Umbilical cord (tissue), 2 donors: Measurements from ENCODE around the gene PARD6A. TPM values are rescaled to one million over a fixed set of nuclear protein-coding genes. Genes with fewer than 3 reads are reported as not detected.
A peak's percentile ranks its signal among the peaks of the same experiment; 100 is the strongest.

Experiments used
- DNase-seq: peaks from one replicate; pipeline ENCODE4 v3.0.0-alpha.2; 2015; ENCODE audit warnings: low spot score
- total RNA-seq: library from RNA; depleted of rRNA; stranded (reverse); fragments of >200 nt; gene quantifications from one replicate; pipeline ENCODE4 v1.2.3, GENCODE V29; 2014; ENCODE audit warnings: low replicate concordance; ENCODE audit not compliant: insufficient read depth

PARD6A gene
- total RNA-seq, 1 donor from 2014 or later = 1.9 TPM

DNA sequence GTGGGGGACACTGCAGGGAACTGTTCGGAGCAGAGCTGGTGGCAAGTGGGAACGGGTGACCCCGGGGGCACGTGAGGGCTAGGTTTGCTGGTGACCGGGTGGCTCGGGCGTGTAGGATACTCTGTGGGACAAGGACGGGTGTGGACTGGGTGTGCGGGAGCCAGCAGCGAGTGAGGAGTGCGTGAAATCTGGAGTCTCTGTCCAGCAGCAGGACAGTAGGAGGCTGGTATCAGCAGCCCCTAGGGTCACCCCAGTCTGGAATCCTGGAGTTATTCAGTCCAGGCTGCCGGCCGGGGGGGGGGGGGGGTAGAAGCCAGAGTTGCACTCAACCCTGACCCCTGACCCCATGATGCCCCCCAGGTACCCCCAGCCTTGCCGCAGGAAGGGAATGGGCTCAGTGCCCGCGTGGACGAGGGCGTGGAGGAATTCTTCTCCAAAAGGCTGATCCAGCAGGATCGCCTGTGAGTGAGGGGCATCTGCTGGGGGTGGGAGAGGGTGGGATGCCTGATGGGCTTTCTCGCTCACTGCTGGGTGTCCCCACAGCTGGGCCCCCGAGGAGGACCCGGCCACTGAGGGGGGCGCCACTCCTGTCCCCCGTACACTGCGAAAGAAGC, 6.9 kb upstream of the PARD6A start:
- DNase-seq = no peak

DNA sequence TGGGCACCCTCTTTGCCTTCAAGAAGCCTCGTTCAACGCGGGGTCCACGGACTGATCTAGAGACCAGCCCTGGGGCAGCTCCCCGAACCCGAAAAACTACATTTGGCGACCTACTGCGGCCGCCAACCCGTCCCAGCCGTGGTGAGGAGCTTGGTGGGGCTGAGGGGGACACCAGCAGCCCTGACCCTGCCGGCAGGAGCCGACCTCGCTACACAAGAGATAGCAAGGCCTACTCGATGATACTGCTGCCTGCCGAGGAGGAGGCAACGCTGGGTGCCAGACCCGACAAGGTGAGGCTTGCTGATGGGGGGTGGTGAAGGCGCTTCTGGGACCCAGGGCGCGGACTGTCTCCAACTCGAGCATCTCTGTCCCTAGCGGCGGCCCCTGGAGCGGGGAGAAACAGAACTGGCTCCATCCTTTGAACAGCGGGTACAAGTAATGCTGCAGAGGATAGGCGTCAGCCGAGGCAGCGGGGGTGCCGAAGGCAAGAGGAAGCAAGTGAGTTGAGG, 6.3 kb upstream of the PARD6A start:
- no peak for DNase-seq

- no peak for DNase-seq
These were observed 5.4 kb upstream of the PARD6A start for GRCh38 chr16:67655363-67655762.

DNA sequence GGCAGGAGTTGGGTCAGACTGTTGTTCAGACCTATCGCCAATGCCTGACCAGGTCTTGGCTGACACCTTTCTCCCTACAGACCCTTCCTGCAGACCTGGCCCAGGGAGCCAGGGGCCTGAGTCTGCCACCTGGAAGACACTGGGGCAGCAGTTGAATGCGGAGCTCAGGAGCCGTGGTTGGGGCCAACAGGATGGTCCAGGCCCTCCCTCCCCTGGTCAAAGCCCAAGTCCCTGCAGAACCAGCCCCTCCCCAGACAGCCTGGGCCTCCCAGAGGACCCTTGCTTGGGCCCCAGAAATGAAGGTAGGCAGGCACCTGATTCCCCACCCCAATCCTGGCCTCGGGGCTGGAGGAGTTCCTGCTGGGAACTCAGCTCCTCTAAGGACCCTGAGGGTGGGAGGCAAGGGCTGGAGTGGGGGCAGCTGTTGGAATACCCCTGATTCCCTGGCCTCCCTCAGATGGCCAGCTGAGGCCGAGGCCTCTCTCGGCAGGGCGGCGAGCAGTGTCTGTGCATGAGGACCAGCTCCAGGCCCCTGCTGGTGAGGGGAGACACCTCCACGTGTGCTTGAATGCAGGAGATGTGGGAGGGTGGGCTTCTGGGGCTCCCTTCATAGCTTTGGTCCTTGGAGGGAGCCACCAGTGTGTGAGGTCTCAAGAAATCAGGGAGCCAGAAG, 4.3 kb upstream of the PARD6A start:
- no peak for DNase-seq

GRCh38 chr16:67657017-67657608, 3.6 kb upstream of the PARD6A start:
- DNase-seq = no peak

- DNase-seq = no peak
These were observed 2.8 kb upstream of the PARD6A start for GRCh38 chr16:67657751-67658518.

DNA sequence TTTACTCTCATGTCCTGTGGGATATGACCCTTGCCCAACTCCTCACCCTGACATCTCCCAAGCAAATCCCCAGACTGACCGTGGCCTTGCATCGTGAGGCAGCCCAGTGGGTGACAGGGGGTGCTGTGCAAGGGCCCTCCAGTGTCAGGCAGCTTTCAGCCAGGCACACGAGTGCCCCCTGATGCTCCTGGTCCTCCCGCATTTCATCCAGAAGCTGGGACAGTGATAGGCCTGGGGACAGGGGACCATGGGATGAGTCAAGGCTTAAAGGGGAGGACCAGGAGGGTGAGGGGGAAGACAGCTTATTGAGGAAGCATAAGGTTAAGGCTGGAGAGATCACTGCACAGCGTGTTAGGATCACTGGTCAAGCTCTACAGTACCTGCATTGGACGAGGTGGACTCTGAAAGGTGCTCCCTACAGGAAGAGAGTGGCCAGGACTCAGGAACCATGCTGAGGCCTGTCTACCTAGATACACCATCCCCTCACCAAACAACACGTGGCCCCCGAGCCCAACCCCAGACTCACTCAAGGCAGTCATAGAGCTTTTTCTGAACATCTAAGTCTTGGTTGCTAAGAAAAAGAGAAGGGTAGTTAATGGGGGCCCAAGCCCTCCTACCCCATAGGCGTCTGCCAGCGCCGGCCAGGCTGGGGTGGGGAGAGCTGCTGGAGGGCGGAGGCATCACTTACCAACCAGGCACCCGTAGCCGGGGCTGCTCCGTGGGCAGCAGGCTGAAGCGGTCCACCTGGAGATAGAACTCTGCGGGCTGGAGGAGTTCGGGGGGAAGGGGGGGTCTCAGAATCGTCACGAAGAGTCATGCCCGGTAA, 1.7 kb upstream of the PARD6A start:
- no peak for DNase-seq

DNA sequence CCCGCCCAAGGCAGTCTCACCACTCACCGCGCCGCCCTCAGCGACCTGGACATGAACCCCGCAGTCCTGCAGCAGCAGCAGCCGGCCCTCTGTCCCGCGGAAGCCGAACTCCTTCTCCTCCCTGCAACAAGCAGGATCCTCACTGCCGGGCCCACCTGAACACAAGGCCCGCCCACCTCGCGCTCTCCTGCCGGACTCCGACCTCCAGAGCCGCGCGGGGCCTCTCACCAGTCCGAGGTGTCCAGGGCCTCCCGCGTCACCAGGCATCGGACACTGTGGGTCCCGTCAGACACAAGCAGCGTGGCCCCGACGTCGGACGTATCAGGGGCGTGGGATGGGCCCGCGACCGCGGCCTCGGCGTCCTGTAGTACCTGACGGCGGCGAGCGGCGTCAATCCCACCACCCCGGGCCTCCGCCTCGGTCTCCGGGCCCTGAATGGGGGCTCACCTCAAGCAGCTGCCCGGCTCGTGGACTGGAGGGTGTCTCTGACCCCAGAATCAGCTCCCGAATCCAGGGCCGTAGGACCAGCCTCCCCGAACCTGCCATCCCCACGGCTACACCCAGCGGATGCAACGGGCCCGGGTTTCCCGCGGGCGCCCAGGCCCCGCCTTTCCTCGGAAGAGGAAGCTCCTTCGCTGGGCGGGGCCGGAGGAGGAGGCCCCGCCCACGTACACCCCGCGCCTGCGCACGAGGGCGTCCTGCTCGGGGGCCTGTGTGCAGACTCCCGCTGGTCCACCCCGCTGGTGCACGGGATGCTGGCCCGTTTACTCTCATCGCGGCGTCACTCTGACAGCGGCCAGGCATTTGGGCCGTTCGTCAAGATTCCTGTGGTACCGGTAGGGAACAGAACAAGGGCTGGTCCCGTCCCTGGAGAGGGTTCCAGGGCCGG, 841 bp upstream of the PARD6A start, which contains the start of gene ACD:
Gene ACD, minus strand, starts transcription at position 586 of the 889 bp plus-strand sequence. Its CDS starts 40 bp downstream, at position 546.
- DNase-seq = peak; percentile 95

DNA sequence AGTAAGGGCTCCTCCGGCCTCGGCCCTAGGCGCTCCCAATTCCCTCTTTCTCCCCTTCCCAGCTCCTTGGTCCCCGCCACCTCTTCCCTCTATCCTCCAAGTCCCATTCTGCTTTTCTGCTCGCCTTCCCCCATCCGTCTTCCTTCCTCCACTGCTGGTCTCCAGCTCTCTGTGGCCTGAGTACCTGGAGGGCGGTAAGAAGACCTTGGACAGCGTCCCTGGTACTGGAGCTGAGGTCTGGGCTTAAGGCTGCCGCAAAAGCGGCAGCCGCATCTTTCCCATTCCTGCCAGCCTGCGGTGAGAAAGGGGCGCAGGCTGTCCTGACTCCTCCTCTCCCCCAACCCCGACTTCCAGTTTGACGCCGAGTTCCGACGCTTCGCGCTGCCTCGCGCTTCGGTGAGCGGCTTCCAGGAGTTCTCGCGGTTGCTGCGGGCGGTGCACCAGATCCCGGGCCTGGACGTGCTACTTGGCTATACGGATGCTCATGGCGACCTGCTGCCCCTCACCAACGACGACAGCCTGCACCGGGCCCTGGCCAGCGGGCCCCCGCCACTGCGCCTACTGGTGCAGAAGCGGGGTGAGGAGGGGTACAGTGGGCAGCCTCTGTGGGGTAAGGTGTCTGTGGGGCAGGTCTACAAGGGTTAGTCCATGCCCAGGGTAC, 471 bp downstream of the PARD6A start:
- DNase-seq = peak; percentile 57

GRCh38 chr16:67661886-67662652, 1.3 kb downstream of the PARD6A start:
- DNase-seq = no peak

GRCh38 chr16:67662653-67663010, 1.9 kb downstream of the PARD6A start:
- DNase-seq = no peak

- DNase-seq = no peak
These were observed 2.6 kb downstream of the PARD6A start for GRCh38 chr16:67663151-67663876.

DNA sequence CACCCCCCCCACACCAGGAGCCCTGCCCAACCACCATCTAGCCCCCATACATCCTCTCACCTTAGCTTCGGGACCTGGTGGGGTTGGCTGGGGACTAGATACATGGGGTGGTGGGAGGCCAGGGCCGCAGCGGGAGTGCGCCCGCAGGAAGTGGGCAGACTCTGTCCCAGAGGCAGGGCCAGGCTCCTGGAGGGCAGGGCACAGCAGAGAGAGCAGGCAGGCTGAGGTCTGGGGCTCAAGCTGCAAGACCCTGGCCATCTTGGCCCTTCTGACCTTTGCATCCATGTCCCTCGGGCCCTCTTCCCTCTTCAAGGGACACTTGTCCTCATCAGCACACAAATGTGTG, 3.1 kb downstream of the PARD6A start:
- no peak for DNase-seq

DNA sequence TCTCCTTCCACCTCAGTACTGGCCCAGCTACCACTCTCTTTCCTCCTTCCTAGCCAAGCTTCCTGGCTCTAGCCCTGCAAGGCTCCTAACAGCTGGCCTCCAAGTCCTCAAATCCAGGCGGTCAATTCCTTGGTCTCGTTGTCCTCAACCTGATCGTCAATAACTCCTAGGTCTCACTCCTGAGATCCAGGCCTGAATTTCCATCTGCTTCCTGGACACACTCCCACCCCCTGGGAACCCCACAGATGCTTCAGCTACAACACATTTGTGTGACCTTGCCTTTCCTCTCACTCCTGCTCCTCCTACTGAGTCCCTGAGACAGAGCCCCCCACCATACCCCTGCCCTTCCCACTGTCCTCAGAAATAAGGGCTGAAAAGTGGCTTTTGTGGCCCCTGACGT, 3.5 kb downstream of the PARD6A start:
- DNase-seq = no peak

GRCh38 chr16:67664871-67665270, 4.1 kb downstream of the PARD6A start:
- DNase-seq = no peak

DNA sequence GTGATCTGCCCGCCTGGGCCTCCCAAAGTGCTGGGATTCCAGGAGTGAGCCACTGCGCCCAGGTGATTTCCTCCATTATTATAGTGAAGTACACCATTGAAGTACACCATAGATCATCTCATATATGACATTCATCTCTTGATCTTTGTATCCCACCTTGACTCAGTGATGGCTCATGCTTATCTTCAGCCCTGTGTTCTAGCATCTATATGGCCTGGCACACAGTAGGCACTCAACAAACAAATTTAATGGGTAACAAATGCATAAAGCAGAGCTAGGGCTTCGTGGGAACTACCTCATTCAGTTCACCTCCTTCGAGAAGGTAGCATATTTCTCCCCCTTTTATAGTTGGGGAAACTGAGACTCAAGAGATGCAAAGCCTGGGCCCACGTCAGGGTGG, 4.8 kb downstream of the PARD6A start:
- no peak for DNase-seq

DNA sequence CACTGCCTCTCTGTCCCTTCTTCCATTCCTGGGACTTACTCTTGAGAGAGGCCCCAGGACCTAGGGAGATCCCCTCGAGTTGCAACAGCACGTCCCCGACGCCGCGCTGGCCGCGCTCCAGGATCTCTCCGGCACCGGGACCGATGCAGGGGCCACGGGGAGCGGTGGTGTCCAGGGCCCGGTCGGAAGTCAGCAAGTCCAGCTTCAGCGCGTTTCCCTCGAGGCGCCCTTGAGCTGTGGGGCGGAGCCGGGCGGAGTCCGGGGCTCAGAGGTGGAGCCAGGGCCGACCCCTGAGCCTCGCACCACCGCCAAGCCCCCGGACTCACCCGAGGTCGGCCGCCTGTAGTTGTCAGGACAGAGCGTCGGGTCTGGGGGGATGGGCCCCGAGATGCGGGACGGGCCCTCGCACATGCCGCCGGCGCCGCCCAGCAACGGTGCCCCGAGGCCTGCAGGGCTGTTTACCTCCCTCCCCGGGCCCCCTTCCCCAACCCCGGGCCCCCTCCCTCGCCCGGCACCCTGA, 5.3 kb downstream of the PARD6A start:
- peak; percentile 36 for DNase-seq
